ENCODE data around the gene MKRN2. TPM values are rescaled to one million over a fixed set of nuclear protein-coding genes. Genes with fewer than 3 reads are reported as not detected.

The MKRN2 gene
- total RNA-seq, 2 donors from 2014 or later: 24.6 to 27.5 TPM

- H3K9me3 Mint-ChIP-seq: peaks cover 4% of the 10 kb centered on the region
- H3K4me3 Mint-ChIP-seq: no peak overlapping the region
- peak overlapping the region in 1 of 2 donors; percentile 34 for H3K27ac Mint-ChIP-seq
- no peaks in the 10 kb centered on the region for H3K27me3 Mint-ChIP-seq
- ATAC-seq: no peak
- DNase-seq (ENCODE audit: low spot score): no peak
- peaks cover 13% of the 10 kb centered on the region for H3K36me3 Mint-ChIP-seq
- H3K4me1 Mint-ChIP-seq (ENCODE audit: low read depth in 2 of 2): peaks cover 44 to 52% of the 10 kb centered on the region in 2 donors
Measured at GRCh38 chr3:12561397-12561796, 4.5 kb downstream of the MKRN2 start.

- Mint-ChIP-seq H3K36me3 (peaks cover 21% of the 10 kb centered on the region), H3K4me3 (no peak overlapping the region), H3K4me1 (ENCODE audit: low read depth in 2 of 2) (peaks cover 43 to 55% of the 10 kb centered on the region in 2 donors), H3K9me3 (peaks cover 5% of the 10 kb centered on the region), H3K27me3 (no peaks in the 10 kb centered on the region), H3K27ac (no peak overlapping the region)
- no peak for ATAC-seq
- no peak for DNase-seq (ENCODE audit: low spot score)
Measured at GRCh38 chr3:12562451-12562850, 5.6 kb downstream of the MKRN2 start.

GRCh38 chr3:12566976-12567375 lies 10.1 kb downstream of the MKRN2 start:
- ATAC-seq (no peak), DNase-seq (ENCODE audit: low spot score) (no peak)
- H3K9me3 Mint-ChIP-seq: peaks cover 5% of the 10 kb centered on the region
- no peaks in the 10 kb centered on the region for H3K27me3 Mint-ChIP-seq
- H3K36me3 Mint-ChIP-seq: peaks cover 34% of the 10 kb centered on the region
- peaks cover 10 to 18% of the 10 kb centered on the region in 2 donors for H3K4me1 Mint-ChIP-seq (ENCODE audit: low read depth in 2 of 2)
- H3K27ac Mint-ChIP-seq: no peak overlapping the region
- H3K4me3 Mint-ChIP-seq: no peak overlapping the region

- no peak for ATAC-seq
- peaks cover 5% of the 10 kb centered on the region for H3K9me3 Mint-ChIP-seq
- no peak overlapping the region for H3K4me3 Mint-ChIP-seq
- DNase-seq (ENCODE audit: low spot score): no peak
- H3K4me1 Mint-ChIP-seq (ENCODE audit: low read depth in 2 of 2): peaks cover 9 to 18% of the 10 kb centered on the region in 2 donors
- H3K36me3 Mint-ChIP-seq: peaks cover 34% of the 10 kb centered on the region
- no peak overlapping the region for H3K27ac Mint-ChIP-seq
- no peaks in the 10 kb centered on the region for H3K27me3 Mint-ChIP-seq
Measured at GRCh38 chr3:12568747-12569146, 11.9 kb downstream of the MKRN2 start.

- Mint-ChIP-seq H3K4me3 (no peak overlapping the region), H3K4me1 (ENCODE audit: low read depth in 2 of 2) (peaks cover 6 to 12% of the 10 kb centered on the region in 2 donors), H3K27me3 (no peaks in the 10 kb centered on the region), H3K9me3 (peaks cover 5% of the 10 kb centered on the region), H3K36me3 (peaks cover 34% of the 10 kb centered on the region), H3K27ac (no peak overlapping the region)
- DNase-seq (ENCODE audit: low spot score): no peak
- ATAC-seq: no peak
Measured at GRCh38 chr3:12569836-12570235, 12.9 kb downstream of the MKRN2 start.

- no peaks in the 10 kb centered on the region for H3K27me3 Mint-ChIP-seq
- ATAC-seq (no peak), DNase-seq (ENCODE audit: low spot score) (no peak)
- H3K4me3 Mint-ChIP-seq: no peak overlapping the region
- no peaks in the 10 kb centered on the region for H3K9me3 Mint-ChIP-seq
- peaks cover 0 to 2% of the 10 kb centered on the region in 2 donors for H3K4me1 Mint-ChIP-seq (ENCODE audit: low read depth in 2 of 2)
- peaks cover 37% of the 10 kb centered on the region for H3K36me3 Mint-ChIP-seq
- H3K27ac Mint-ChIP-seq: no peak overlapping the region
Measured at GRCh38 chr3:12571986-12572385, 15.1 kb downstream of the MKRN2 start.

- Mint-ChIP-seq H3K27ac (no peak overlapping the region), H3K36me3 (peaks cover 42% of the 10 kb centered on the region), H3K4me3 (no peak overlapping the region), H3K4me1 (ENCODE audit: low read depth in 2 of 2) (no peaks in the 10 kb centered on the region), H3K9me3 (no peaks in the 10 kb centered on the region), H3K27me3 (no peaks in the 10 kb centered on the region)
- no peak for ATAC-seq
- DNase-seq (ENCODE audit: low spot score): no peak
Measured at GRCh38 chr3:12574131-12574530, 17.2 kb downstream of the MKRN2 start.

GRCh38 chr3:12574661-12575060 lies 17.8 kb downstream of the MKRN2 start:
- no peak for ATAC-seq
- H3K4me1 Mint-ChIP-seq (ENCODE audit: low read depth in 2 of 2): peaks cover 0 to 4% of the 10 kb centered on the region in 2 donors
- no peak overlapping the region for H3K4me3 Mint-ChIP-seq
- DNase-seq (ENCODE audit: low spot score): no peak
- H3K27ac Mint-ChIP-seq: no peak overlapping the region
- no peaks in the 10 kb centered on the region for H3K27me3 Mint-ChIP-seq
- H3K9me3 Mint-ChIP-seq: no peaks in the 10 kb centered on the region
- peaks cover 39% of the 10 kb centered on the region for H3K36me3 Mint-ChIP-seq

- Mint-ChIP-seq H3K27me3 (no peaks in the 10 kb centered on the region), H3K9me3 (no peaks in the 10 kb centered on the region), H3K36me3 (peaks cover 35% of the 10 kb centered on the region), H3K27ac (no peak overlapping the region), H3K4me1 (ENCODE audit: low read depth in 2 of 2) (peaks cover 0 to 11% of the 10 kb centered on the region in 2 donors), H3K4me3 (no peak overlapping the region)
- ATAC-seq (no peak), DNase-seq (ENCODE audit: low spot score) (no peak)
Measured at GRCh38 chr3:12577379-12577778, 20.5 kb downstream of the MKRN2 start.

- Mint-ChIP-seq H3K4me3 (no peak overlapping the region), H3K4me1 (ENCODE audit: low read depth in 2 of 2) (peaks cover 0 to 11% of the 10 kb centered on the region in 2 donors), H3K9me3 (no peaks in the 10 kb centered on the region), H3K36me3 (peaks cover 35% of the 10 kb centered on the region), H3K27ac (no peak overlapping the region), H3K27me3 (no peaks in the 10 kb centered on the region)
- no peak for DNase-seq (ENCODE audit: low spot score)
- no peak for ATAC-seq
Measured at GRCh38 chr3:12578742-12579141, 21.9 kb downstream of the MKRN2 start.

GRCh38 chr3:12579456-12579855 lies 22.6 kb downstream of the MKRN2 start:
- ATAC-seq: no peak
- no peak overlapping the region for H3K4me3 Mint-ChIP-seq
- no peak for DNase-seq (ENCODE audit: low spot score)
- peaks cover 0 to 11% of the 10 kb centered on the region in 2 donors for H3K4me1 Mint-ChIP-seq (ENCODE audit: low read depth in 2 of 2)
- H3K27ac Mint-ChIP-seq: peak overlapping the region; percentile 30 to 74
- H3K9me3 Mint-ChIP-seq: no peaks in the 10 kb centered on the region
- H3K27me3 Mint-ChIP-seq: no peaks in the 10 kb centered on the region
- peaks cover 37% of the 10 kb centered on the region for H3K36me3 Mint-ChIP-seq

- Mint-ChIP-seq H3K9me3 (no peaks in the 10 kb centered on the region), H3K4me3 (no peak overlapping the region), H3K27ac (peak overlapping the region; percentile 30 to 74), H3K36me3 (peaks cover 41% of the 10 kb centered on the region), H3K4me1 (ENCODE audit: low read depth in 2 of 2) (peaks cover 4 to 11% of the 10 kb centered on the region in 2 donors), H3K27me3 (no peaks in the 10 kb centered on the region)
- ATAC-seq (no peak), DNase-seq (ENCODE audit: low spot score) (no peak)
Measured at GRCh38 chr3:12579905-12580304, 23.0 kb downstream of the MKRN2 start.

- no peak for ATAC-seq
- peaks cover 19% of the 10 kb centered on the region for H3K36me3 Mint-ChIP-seq
Measured at GRCh38 chr3:12582730-12583129, 25.8 kb downstream of the MKRN2 start.

GRCh38 chr3:12583280-12583679 lies 26.4 kb downstream of the MKRN2 start:
- peaks cover 4 to 11% of the 10 kb centered on the region in 2 donors for H3K4me1 Mint-ChIP-seq (ENCODE audit: low read depth in 2 of 2)
- DNase-seq (ENCODE audit: low spot score) (no peak), ATAC-seq (no peak)
- H3K27ac Mint-ChIP-seq: no peak overlapping the region
- peaks cover 19% of the 10 kb centered on the region for H3K36me3 Mint-ChIP-seq
- no peaks in the 10 kb centered on the region for H3K9me3 Mint-ChIP-seq
- no peak overlapping the region for H3K4me3 Mint-ChIP-seq
- H3K27me3 Mint-ChIP-seq: no peaks in the 10 kb centered on the region

More at GRCh38 chr3:12582730-12583129, 25.8 kb downstream of the MKRN2 start:
- no peak overlapping the region for H3K27ac Mint-ChIP-seq
- H3K27me3 Mint-ChIP-seq: no peaks in the 10 kb centered on the region
- peaks cover 4 to 11% of the 10 kb centered on the region in 2 donors for H3K4me1 Mint-ChIP-seq (ENCODE audit: low read depth in 2 of 2)
- DNase-seq (ENCODE audit: low spot score): no peak
- no peaks in the 10 kb centered on the region for H3K9me3 Mint-ChIP-seq
- no peak overlapping the region for H3K4me3 Mint-ChIP-seq

- no peak overlapping the region for H3K27ac Mint-ChIP-seq
- ATAC-seq (no peak), DNase-seq (ENCODE audit: low spot score) (no peak)
- peaks cover 8 to 11% of the 10 kb centered on the region in 2 donors for H3K4me1 Mint-ChIP-seq (ENCODE audit: low read depth in 2 of 2)
- no peaks in the 10 kb centered on the region for H3K9me3 Mint-ChIP-seq
- no peak overlapping the region for H3K4me3 Mint-ChIP-seq
- H3K27me3 Mint-ChIP-seq: no peaks in the 10 kb centered on the region
- H3K36me3 Mint-ChIP-seq: peaks cover 24% of the 10 kb centered on the region
Measured at GRCh38 chr3:12584083-12584482, 27.2 kb downstream of the MKRN2 start.
